Measurements from ENCODE around the gene FBXW7.

The FBXW7 gene

GRCh38 chr4:152510349-152511147 is 25.3 kb downstream of the FBXW7 start:
- DNase-seq (ENCODE audit: low read depth, low spot score): no peak

- DNase-seq (ENCODE audit: low read depth, low spot score): no peak
Measured at GRCh38 chr4:152509595-152510225, 26.2 kb downstream of the FBXW7 start.

GRCh38 chr4:152508818-152509217 is 27.1 kb downstream of the FBXW7 start:
- no peak for DNase-seq (ENCODE audit: low read depth, low spot score)

GRCh38 chr4:152508386-152508785 is 27.5 kb downstream of the FBXW7 start:
- no peak for DNase-seq (ENCODE audit: low read depth, low spot score)

GRCh38 chr4:152503653-152504290 is 32.1 kb downstream of the FBXW7 start:
- DNase-seq (ENCODE audit: low read depth, low spot score): no peak

GRCh38 chr4:152501846-152502536 is 33.9 kb downstream of the FBXW7 start:
- no peak for DNase-seq (ENCODE audit: low read depth, low spot score)

GRCh38 chr4:152500800-152501434 is 35.0 kb downstream of the FBXW7 start:
- peak; percentile 70 for DNase-seq (ENCODE audit: low read depth, low spot score)

GRCh38 chr4:152500275-152500674 is 35.6 kb downstream of the FBXW7 start:
- no peak for DNase-seq (ENCODE audit: low read depth, low spot score)

- no peak for DNase-seq (ENCODE audit: low read depth, low spot score)
Measured at GRCh38 chr4:152499344-152499743, 36.5 kb downstream of the FBXW7 start.

- DNase-seq (ENCODE audit: low read depth, low spot score): no peak
Measured at GRCh38 chr4:152494020-152494419, 41.9 kb downstream of the FBXW7 start.

GRCh38 chr4:152488246-152488645 is 47.6 kb downstream of the FBXW7 start:
- no peak for DNase-seq (ENCODE audit: low read depth, low spot score)

GRCh38 chr4:152486429-152487389 is 49.2 kb downstream of the FBXW7 start:
- no peak for DNase-seq (ENCODE audit: low read depth, low spot score)

- peak; percentile 49 for DNase-seq (ENCODE audit: low read depth, low spot score)
Measured at GRCh38 chr4:152485726-152486276, 50.1 kb downstream of the FBXW7 start.

GRCh38 chr4:152482211-152482610 is 53.7 kb downstream of the FBXW7 start:
- DNase-seq (ENCODE audit: low read depth, low spot score): no peak

GRCh38 chr4:152480901-152481300 is 55.0 kb downstream of the FBXW7 start:
- no peak for DNase-seq (ENCODE audit: low read depth, low spot score)

GRCh38 chr4:152480326-152480725 is 55.6 kb downstream of the FBXW7 start:
- DNase-seq (ENCODE audit: low read depth, low spot score): no peak

GRCh38 chr4:152479428-152480026 is 56.4 kb downstream of the FBXW7 start:
- no peak for DNase-seq (ENCODE audit: low read depth, low spot score)

GRCh38 chr4:152478461-152479237 is 57.2 kb downstream of the FBXW7 start:
- DNase-seq (ENCODE audit: low read depth, low spot score): no peak

GRCh38 chr4:152476796-152477195 is 59.1 kb downstream of the FBXW7 start:
- DNase-seq (ENCODE audit: low read depth, low spot score): no peak

All from smooth muscle cell of the brain vasculature (primary cell).